C4-2B (cell line): ENCODE results near the gene COX7A1.

Source experiments
- ZFX ChIP-seq: fragments of 450-650 bp; IDR thresholded peaks from 2 replicates; pipeline ENCODE4 v1.6.1; 2017
- TF ChIP-seq, protein P1 (sequence below): fragments of 450-650 bp; conservative IDR thresholded peaks from 2 replicates; pipeline ENCODE4 v1.5.1; 2017; ENCODE audit warnings: mild to moderate bottlenecking

DNA sequence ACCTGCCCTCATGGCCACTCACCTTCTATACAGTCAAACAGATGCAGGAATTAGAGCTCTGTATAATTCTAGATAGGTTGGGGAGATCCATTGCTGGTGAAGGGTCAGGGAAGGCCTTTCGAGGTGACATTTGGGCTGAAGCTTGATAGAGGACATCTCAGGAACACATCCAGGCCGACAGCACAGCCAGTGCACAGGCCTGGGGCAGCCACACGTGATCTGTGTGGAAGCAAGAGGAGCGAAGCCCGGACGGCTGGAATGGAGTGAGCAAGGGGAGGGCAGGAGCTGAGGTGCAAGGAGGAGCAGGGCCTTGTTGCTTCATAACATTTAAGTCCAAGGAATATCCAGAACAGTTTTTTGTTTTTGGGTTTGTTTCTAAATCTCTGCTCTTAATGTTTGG lies 45.8 kb downstream of the COX7A1 start:
- TF ChIP-seq, protein P1, sequence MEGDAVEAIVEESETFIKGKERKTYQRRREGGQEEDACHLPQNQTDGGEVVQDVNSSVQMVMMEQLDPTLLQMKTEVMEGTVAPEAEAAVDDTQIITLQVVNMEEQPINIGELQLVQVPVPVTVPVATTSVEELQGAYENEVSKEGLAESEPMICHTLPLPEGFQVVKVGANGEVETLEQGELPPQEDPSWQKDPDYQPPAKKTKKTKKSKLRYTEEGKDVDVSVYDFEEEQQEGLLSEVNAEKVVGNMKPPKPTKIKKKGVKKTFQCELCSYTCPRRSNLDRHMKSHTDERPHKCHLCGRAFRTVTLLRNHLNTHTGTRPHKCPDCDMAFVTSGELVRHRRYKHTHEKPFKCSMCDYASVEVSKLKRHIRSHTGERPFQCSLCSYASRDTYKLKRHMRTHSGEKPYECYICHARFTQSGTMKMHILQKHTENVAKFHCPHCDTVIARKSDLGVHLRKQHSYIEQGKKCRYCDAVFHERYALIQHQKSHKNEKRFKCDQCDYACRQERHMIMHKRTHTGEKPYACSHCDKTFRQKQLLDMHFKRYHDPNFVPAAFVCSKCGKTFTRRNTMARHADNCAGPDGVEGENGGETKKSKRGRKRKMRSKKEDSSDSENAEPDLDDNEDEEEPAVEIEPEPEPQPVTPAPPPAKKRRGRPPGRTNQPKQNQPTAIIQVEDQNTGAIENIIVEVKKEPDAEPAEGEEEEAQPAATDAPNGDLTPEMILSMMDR, result no peak
- TF ChIP-seq ZFX, result no peak
